ENCODE measurements around the gene BORA.
"Not testable (repeated sequence)": the region's sequence is repeated elsewhere in the genome, so short reads cannot be mapped to it uniquely, and the experiment has no call there.

BORA gene

DNA sequence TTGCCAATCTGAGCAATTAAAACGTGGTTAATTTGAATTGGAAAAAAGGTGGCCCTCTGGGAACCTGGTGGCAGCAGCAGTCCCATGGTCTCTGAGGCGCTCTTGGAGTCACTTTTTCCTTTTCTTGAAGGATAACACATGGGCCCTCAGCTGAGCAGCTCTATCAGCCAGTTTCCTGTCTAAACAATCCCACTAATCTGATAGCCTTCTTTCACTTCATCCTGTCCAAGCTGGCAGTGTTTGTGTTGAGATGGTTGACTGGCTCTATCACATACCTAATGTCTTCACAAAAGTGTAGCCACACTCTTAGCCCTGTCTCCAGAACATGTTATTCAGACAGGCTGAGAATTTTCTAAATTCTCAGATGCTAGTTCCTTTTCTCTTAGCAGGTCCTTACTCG lies 10.9 kb upstream of the BORA start:
- Histone ChIP-seq H3K27me3 (replicated peaks; ENCODE audit: control insufficient read depth, insufficient read depth, low read length) (no peaks in the 10 kb centered on the region), H3K36me3 (ENCODE audit: control insufficient read depth, insufficient read depth, low read length) (peaks cover 7% of the 10 kb centered on the region), H3K4me3 (replicated peaks; ENCODE audit: low read depth, low read length) (no peak overlapping the region)
- TF ChIP-seq CTCF (IDR thresholded peaks at IDR 0.05; ENCODE audit: insufficient read depth, low read length, poor library complexity, severe bottlenecking), result no peak
- DNase-seq (ENCODE audit: extremely low read depth, insufficient read length), result no peak

DNA sequence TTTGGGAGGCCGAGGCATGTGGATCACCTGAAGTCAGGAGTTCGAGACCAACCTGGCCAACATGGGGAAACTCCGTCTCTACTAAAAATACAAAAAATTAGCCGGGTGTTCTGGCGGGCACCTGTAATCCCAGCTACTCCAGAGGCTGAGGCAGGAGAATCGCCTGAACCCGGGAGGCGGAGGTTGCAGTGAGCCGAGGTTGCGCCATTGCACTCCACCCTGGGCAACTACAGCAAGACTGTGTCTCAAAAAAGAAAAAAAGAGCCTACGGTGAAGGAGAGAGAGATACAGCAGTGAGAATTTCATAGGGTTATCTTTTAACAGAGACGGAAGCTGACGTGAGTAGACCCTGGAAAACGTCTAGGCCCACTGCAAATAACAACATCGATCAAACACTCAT lies 1.5 kb upstream of the BORA start:
- not testable (repeated sequence) for DNase-seq (ENCODE audit: extremely low read depth, insufficient read length); H3K27me3 ChIP-seq (replicated peaks; ENCODE audit: control insufficient read depth, insufficient read depth, low read length); H3K36me3 ChIP-seq (ENCODE audit: control insufficient read depth, insufficient read depth, low read length)
- peak overlapping the region; percentile 82 for H3K4me3 ChIP-seq (replicated peaks; ENCODE audit: low read depth, low read length)

- DNase-seq (ENCODE audit: extremely low read depth, insufficient read length), result no peak
- no peaks in the 10 kb centered on the region for H3K27me3 ChIP-seq (replicated peaks; ENCODE audit: control insufficient read depth, insufficient read depth, low read length)
- H3K4me3 ChIP-seq (replicated peaks; ENCODE audit: low read depth, low read length), result peak overlapping the region; percentile 82
- H3K36me3 ChIP-seq (ENCODE audit: control insufficient read depth, insufficient read depth, low read length), result no peaks in the 10 kb centered on the region
- TF ChIP-seq CTCF (IDR thresholded peaks at IDR 0.05; ENCODE audit: insufficient read depth, low read length, poor library complexity, severe bottlenecking), result no peak
These were observed 852 bp upstream of the BORA start for GRCh38 chr13:72726726-72727416.

- H3K27me3 ChIP-seq (replicated peaks; ENCODE audit: control insufficient read depth, insufficient read depth, low read length), result no peaks in the 10 kb centered on the region
- TF ChIP-seq CTCF (IDR thresholded peaks at IDR 0.05; ENCODE audit: insufficient read depth, low read length, poor library complexity, severe bottlenecking), result no peak
- DNase-seq (ENCODE audit: extremely low read depth, insufficient read length), result no peak
- H3K36me3 ChIP-seq (ENCODE audit: control insufficient read depth, insufficient read depth, low read length), result no peaks in the 10 kb centered on the region; the same call in 1 of the 2 replicates
- peak overlapping the region; percentile 82 for H3K4me3 ChIP-seq (replicated peaks; ENCODE audit: low read depth, low read length)
These were observed 525 bp downstream of the BORA start for GRCh38 chr13:72728290-72728605.

DNA sequence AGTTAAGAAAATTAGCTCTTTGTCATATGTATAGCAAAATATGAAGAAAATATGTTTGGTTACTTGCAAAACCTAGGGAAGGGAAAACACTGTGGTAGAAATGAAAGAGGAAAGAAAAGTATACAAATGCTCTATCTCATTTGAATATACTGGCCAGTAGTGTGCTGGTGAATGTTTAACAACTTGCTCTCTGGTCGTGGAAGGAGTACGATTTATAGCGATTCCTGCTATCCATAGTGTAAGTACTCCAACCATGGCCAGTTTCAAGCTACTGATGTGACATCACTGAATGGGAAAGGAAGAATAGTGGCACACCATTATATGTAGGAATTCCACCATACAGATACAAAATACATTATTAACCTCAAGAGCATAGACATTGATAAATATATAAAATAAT lies 9.3 kb downstream of the BORA start:
- H3K36me3 ChIP-seq (ENCODE audit: control insufficient read depth, insufficient read depth, low read length), result peaks cover 4% of the 10 kb centered on the region

GRCh38 chr13:72740015-72740414 lies 12.3 kb downstream of the BORA start:
- Histone ChIP-seq H3K4me3 (replicated peaks; ENCODE audit: low read depth, low read length) (no peak overlapping the region), H3K27me3 (replicated peaks; ENCODE audit: control insufficient read depth, insufficient read depth, low read length) (no peaks in the 10 kb centered on the region), H3K36me3 (ENCODE audit: control insufficient read depth, insufficient read depth, low read length) (peaks cover 3% of the 10 kb centered on the region)
- DNase-seq (ENCODE audit: extremely low read depth, insufficient read length), result no peak
- TF ChIP-seq CTCF (IDR thresholded peaks at IDR 0.05; ENCODE audit: insufficient read depth, low read length, poor library complexity, severe bottlenecking), result no peak

More for the DNA sequence above, 9.3 kb downstream of the BORA start:
- DNase-seq (ENCODE audit: extremely low read depth, insufficient read length), result no peak
- TF ChIP-seq CTCF (IDR thresholded peaks at IDR 0.05; ENCODE audit: insufficient read depth, low read length, poor library complexity, severe bottlenecking), result no peak
- H3K27me3 ChIP-seq (replicated peaks; ENCODE audit: control insufficient read depth, insufficient read depth, low read length), result no peaks in the 10 kb centered on the region
- H3K4me3 ChIP-seq (replicated peaks; ENCODE audit: low read depth, low read length), result no peak overlapping the region

Data from GM06990 (cell line).